Measurements from ENCODE around the gene ST7L.

DNA sequence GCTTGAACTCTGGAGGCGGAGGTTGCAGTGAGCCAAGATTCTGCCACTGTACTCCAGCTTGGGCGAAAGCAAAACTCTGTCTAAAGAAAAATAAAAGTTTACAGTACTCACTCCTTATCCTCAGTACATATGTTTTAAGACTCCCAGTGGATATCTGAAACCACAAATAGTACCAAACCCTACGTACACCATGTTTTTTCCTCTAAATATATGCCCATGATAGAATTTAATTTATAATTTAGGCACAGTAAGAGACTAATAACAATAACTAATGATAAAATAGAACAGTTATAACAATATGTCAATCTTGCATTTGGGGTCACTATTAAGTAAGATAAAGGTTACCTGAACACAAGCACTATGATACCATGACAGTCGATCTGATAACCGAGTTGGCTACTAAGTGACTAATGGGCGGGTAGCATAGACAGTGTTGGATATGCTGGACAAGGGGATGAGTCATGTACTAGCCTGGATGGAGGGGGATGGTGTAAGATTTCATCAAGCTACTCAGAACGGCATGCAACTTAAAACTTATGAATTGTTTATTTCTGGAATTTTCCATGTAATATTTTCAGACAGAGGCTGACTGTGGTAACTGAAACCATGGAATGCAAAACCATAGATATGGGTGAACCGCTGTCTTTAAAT is 43.7 kb downstream of the ST7L start:
- TF ChIP-seq CREB5 (CRISPR knock-in tag; IDR thresholded peaks at IDR 0.05; ENCODE audit: low read depth): no peak
- TF ChIP-seq TCF4 (CRISPR knock-in tag; IDR thresholded peaks at IDR 0.05; ENCODE audit: borderline replicate concordance): no peak
- no peak for TF ChIP-seq ZFP30 (CRISPR knock-in tag; IDR thresholded peaks at IDR 0.05)
- TF ChIP-seq PPARA (CRISPR knock-in tag; IDR thresholded peaks at IDR 0.05; ENCODE audit: borderline replicate concordance): no peak
- TF ChIP-seq, protein P1, sequence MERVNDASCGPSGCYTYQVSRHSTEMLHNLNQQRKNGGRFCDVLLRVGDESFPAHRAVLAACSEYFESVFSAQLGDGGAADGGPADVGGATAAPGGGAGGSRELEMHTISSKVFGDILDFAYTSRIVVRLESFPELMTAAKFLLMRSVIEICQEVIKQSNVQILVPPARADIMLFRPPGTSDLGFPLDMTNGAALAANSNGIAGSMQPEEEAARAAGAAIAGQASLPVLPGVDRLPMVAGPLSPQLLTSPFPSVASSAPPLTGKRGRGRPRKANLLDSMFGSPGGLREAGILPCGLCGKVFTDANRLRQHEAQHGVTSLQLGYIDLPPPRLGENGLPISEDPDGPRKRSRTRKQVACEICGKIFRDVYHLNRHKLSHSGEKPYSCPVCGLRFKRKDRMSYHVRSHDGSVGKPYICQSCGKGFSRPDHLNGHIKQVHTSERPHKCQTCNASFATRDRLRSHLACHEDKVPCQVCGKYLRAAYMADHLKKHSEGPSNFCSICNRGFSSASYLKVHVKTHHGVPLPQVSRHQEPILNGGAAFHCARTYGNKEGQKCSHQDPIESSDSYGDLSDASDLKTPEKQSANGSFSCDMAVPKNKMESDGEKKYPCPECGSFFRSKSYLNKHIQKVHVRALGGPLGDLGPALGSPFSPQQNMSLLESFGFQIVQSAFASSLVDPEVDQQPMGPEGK (CRISPR knock-in tag; IDR thresholded peaks at IDR 0.05; ENCODE audit: borderline replicate concordance): no peak
- TF ChIP-seq SNAI2 (CRISPR knock-in tag; IDR thresholded peaks at IDR 0.05): no peak
- TF ChIP-seq RARB (CRISPR knock-in tag; IDR thresholded peaks at IDR 0.05): no peak
- TF ChIP-seq GLIS3 (CRISPR knock-in tag; IDR thresholded peaks at IDR 0.05): no peak
- no peak for TF ChIP-seq ZFP3 (CRISPR knock-in tag; IDR thresholded peaks at IDR 0.05)

Measured in SK-N-SH treated with all-trans-retinoic acid at 6 μM for 48 hours (cell line).